Brain microvascular endothelial cell (primary cell): ENCODE results near the gene TMEM144.

ENCODE experiments used
- DNase-seq: peaks from one replicate; pipeline ENCODE4 v3.0.0-alpha.2; 2020
- H3K27ac ChIP-seq: fragments of 250-450 bp; sonication (Bioruptor Pico); 2 replicates; pipeline ENCODE4 v1.5.1; 2020; ENCODE audit warnings: mild to moderate bottlenecking, moderate library complexity
- H3K27me3 ChIP-seq: fragments of 250-450 bp; sonication (Bioruptor Pico); replicated peaks from 2 replicates; pipeline ENCODE4 v1.5.1; 2020; ENCODE audit warnings: mild to moderate bottlenecking
- H3K36me3 ChIP-seq: fragments of 250-450 bp; sonication (Bioruptor Pico); replicated peaks from 2 replicates; pipeline ENCODE4 v1.5.1; 2020; ENCODE audit warnings: mild to moderate bottlenecking
- H3K4me3 ChIP-seq: 2 replicates; pipeline ENCODE4 v1.5.1; 2011; ENCODE audit warnings: low read depth, mild to moderate bottlenecking, control low read depth, low read length, moderate library complexity
- in situ Hi-C: cut with HindIII; loops from 2 replicates; pipeline ENCODE4 v1.10.0; 2017; ENCODE audit warnings: low sequenced_read_pairs, low pct_ligation_motif_present
- TF ChIP-seq, protein P1 (sequence below): IDR thresholded peaks from 2 replicates; pipeline ENCODE4 v1.5.1; 2011; ENCODE audit warnings: low read depth, mild to moderate bottlenecking, moderate library complexity, low read length, control low read depth, inconsistent platforms; ENCODE audit errors: missing control alignments

The TMEM144 gene

DNA sequence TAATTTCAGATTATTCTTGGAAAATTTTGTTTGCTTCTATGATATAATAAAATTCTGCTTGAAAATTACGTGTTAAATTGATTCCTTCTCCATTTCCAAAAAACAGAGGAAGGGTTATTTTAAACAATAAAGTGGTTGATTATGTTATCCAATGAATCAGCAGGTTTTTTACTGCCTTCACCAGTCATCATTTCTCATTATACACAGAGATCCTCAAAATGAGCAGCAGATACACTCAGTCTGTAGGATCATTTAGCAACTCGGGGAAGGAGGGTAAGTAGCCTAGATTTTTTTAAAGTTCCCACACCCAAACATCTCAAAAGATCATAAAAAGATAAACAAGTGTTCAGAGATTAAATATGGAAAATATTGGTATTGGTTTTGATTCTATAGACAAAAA is 6.8 kb upstream of the TMEM144 start:
- in situ Hi-C loops = no loop called here
- Histone ChIP-seq H3K27ac (no peak overlapping the region), H3K4me3 (no peak overlapping the region), H3K27me3 (no peaks in the 10 kb centered on the region), H3K36me3 (no peaks in the 10 kb centered on the region)
- no peak for DNase-seq
- TF ChIP-seq, protein P1, sequence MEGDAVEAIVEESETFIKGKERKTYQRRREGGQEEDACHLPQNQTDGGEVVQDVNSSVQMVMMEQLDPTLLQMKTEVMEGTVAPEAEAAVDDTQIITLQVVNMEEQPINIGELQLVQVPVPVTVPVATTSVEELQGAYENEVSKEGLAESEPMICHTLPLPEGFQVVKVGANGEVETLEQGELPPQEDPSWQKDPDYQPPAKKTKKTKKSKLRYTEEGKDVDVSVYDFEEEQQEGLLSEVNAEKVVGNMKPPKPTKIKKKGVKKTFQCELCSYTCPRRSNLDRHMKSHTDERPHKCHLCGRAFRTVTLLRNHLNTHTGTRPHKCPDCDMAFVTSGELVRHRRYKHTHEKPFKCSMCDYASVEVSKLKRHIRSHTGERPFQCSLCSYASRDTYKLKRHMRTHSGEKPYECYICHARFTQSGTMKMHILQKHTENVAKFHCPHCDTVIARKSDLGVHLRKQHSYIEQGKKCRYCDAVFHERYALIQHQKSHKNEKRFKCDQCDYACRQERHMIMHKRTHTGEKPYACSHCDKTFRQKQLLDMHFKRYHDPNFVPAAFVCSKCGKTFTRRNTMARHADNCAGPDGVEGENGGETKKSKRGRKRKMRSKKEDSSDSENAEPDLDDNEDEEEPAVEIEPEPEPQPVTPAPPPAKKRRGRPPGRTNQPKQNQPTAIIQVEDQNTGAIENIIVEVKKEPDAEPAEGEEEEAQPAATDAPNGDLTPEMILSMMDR = no peak

DNA sequence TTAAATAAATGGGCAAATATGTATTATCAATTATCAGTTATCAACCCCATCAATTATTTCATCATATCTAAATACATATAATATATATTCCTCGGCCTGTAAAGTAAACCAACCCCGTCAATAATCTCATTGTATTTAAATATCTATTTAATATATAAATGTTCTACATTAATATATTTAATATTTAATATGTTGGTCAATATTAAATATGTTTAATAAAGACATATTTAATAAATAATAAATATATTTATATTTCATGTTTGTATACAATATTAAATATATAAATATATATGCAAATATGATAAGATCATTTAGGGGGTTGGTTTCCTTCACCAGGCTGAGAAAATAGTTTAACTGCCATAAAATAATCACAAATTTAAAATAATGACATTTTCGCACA is 6.4 kb upstream of the TMEM144 start:
- Histone ChIP-seq H3K4me3 (no peak overlapping the region), H3K27me3 (no peaks in the 10 kb centered on the region), H3K36me3 (no peaks in the 10 kb centered on the region), H3K27ac (no peak overlapping the region)
- in situ Hi-C loops = no loop called here
- TF ChIP-seq, protein P1 = no peak
- no peak for DNase-seq

DNA sequence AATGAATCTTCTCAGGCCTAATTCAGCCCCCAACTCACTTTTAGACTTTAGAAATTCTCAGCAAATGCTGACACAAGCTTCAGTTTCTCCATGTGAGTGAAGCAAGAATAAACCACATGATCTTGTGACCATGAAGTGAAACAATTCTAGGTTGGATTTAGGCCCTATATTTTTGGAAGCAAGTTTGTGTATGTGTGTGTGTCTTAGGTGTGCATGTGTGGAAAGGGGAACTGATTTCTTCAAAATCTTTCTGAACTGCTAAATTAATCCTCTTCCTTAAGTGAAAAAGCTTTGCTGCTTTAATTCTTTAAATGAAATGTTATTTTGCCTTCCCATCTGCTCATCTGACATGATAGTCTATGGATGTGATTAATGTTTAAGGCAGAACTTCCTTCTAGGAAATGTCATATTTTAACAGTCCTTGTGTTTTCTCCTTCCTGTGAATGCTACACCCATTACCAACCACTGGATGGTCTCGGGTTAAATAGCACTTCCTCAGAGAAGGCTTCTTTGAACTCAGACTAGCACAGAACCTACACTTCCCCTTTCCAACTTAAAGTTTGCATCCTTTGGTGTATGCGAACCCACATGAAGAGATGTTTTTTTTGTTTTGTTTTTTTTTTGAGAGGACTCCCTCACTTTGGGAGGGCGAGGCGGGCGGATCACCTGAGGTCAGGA is 1.2 kb upstream of the TMEM144 start:
- DNase-seq = no peak

DNA sequence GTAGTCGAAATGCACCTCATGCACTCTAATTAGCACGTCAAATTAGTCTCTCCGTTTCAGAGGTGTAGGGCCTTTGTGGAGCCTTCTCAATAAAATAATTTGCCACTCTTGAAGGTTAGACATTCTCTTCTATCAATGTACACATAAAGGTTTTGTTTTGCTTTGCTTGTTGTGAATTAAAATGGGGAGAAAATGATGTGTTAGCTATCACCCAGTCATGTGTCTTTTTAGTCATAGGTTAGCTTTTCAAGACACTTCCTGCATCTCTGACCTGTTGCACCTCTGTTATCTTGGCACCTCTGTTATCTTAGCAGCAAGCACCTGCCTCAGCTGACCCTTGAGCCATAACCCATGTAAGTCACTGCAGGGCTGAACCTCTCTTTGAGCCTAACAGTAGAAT is 936 bp downstream of the TMEM144 start:
- H3K36me3 ChIP-seq = no peaks in the 10 kb centered on the region
- TF ChIP-seq, protein P1 = no peak
- in situ Hi-C loops = no loop called here
- no peak overlapping the region for H3K27ac ChIP-seq
- DNase-seq = no peak
- peak overlapping the region; percentile 57 for H3K4me3 ChIP-seq
- H3K27me3 ChIP-seq = no peaks in the 10 kb centered on the region

More for the DNA sequence above, 1.2 kb upstream of the TMEM144 start:
- no peaks in the 10 kb centered on the region for H3K27me3 ChIP-seq
- H3K27ac ChIP-seq = no peak overlapping the region
- H3K4me3 ChIP-seq = no peak overlapping the region
- TF ChIP-seq, protein P1 = no peak
- no peaks in the 10 kb centered on the region for H3K36me3 ChIP-seq
- in situ Hi-C loops = no loop called here

DNA sequence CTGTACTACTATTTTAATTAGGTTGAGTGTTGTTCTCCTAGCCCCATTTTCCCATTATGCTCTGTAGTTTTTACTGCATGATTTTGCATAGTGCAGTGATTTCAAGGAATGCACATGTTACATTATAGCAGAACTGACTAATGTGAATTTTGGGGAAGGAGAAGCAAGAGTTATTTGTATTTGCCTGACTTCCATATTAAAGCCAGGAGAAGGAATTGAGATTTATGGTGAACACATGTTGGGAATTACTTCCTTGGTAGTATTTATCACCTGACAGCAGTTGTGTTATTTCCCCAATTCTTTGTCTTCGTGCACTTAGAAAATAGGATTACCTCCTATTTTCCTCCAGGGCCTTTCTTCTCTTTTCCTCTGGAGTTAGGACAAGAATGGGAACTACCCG is 3.2 kb downstream of the TMEM144 start:
- DNase-seq = no peak
- Histone ChIP-seq H3K4me3 (no peak overlapping the region), H3K36me3 (no peaks in the 10 kb centered on the region), H3K27ac (no peak overlapping the region), H3K27me3 (no peaks in the 10 kb centered on the region)
- in situ Hi-C loops = no loop called here
- TF ChIP-seq, protein P1 = no peak

DNA sequence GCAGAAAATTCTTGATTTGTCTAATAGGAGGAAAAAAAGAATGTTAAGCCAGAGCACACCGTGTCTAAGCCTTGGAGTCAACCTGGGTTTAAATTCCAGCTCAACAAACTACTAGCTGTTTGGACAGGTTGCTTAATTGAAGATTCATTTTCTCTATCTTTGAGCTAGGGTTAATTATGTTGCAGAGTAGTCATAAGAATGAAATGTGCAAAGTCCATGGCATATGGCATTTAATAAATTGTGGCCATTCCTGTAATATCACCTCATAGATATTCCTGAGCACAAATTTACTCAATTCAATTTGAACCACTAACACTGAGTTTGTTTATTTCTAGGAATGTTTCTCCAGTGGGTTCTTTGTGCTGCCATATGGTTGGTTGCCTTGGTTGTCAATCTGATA is 4.6 kb downstream of the TMEM144 start:
- H3K36me3 ChIP-seq = no peaks in the 10 kb centered on the region
- no peak for DNase-seq
- no peak overlapping the region for H3K4me3 ChIP-seq
- TF ChIP-seq, protein P1 = no peak
- in situ Hi-C loops = no loop called here
- no peaks in the 10 kb centered on the region for H3K27me3 ChIP-seq
- H3K27ac ChIP-seq = no peak overlapping the region
